HEK293 (cell line): ENCODE measurements around the gene FRMPD2.

Experiments used
- CTCF ChIA-PET: fragments of 350-600 bp; formaldehyde crosslinking; extraction: SDS; loops from one replicate; lab custom pipeline; 2021; ENCODE audit warnings: antibody characterized with exemption; lab: Yijun Ruan, JAX
- POLR2A ChIA-PET: fragments of 300-600 bp; formaldehyde crosslinking; extraction: SDS; loops from one replicate; lab custom pipeline; 2020; ENCODE audit warnings: antibody characterized with exemption, inconsistent platforms; lab: Yijun Ruan, JAX
- H3K27ac ChIP-seq: fragments of 200-500 bp; sonication (Bioruptor generic); 2 replicates; pipeline ENCODE4 v1.5.1; 2014; ENCODE audit warnings: low read depth, low read length, control low read depth, inconsistent platforms; ENCODE audit errors: extremely low read depth
- H3K36me3 ChIP-seq, 2 experiments: fragments of 200-500 bp in 1 of 2; sonication (Bioruptor generic) in 1 of 2; 1 replicate in 1 of 2; 2 replicates in 1 of 2; pipeline ENCODE4 v1.5.1; 2014 to 2017; ENCODE audit warnings: inconsistent platforms in 2 of 2, low read length in 2 of 2; ENCODE audit not compliant: control insufficient read depth in 2 of 2, insufficient read depth in 1 of 2
- H3K4me1 ChIP-seq: fragments of 200-500 bp; sonication (Bioruptor generic); 2 replicates; pipeline ENCODE4 v1.5.1; 2014; ENCODE audit warnings: mild to moderate bottlenecking, low read length, inconsistent platforms; ENCODE audit not compliant: control insufficient read depth, insufficient read depth
- H3K4me3 ChIP-seq: 2 replicates; pipeline ENCODE4 v1.5.1; 2011; ENCODE audit warnings: low read depth, mild to moderate bottlenecking, control low read depth, low read length, moderate library complexity
- H3K9me3 ChIP-seq: fragments of 200-500 bp; sonication (Bioruptor generic); 2 replicates; pipeline ENCODE4 v1.5.1; 2014; ENCODE audit warnings: low read depth, low read length, inconsistent platforms; ENCODE audit not compliant: control insufficient read depth, insufficient read depth
- AEBP2 ChIP-seq: fragments of 450-650 bp; formaldehyde crosslinking; IDR thresholded peaks from 2 replicates; pipeline ENCODE4 v1.5.1; 2016; ENCODE audit warnings: missing biosample characterization, missing genetic modification characterization, borderline replicate concordance
- KLF10 ChIP-seq: fragments of 450-650 bp; IDR thresholded peaks from 2 replicates; pipeline ENCODE4 v1.5.1; 2018; ENCODE audit warnings: missing biosample characterization, mild to moderate bottlenecking, missing genetic modification characterization
- KLF16 ChIP-seq: fragments of 450-650 bp; formaldehyde crosslinking; IDR thresholded peaks from 2 replicates; pipeline ENCODE4 v1.5.1; 2017; ENCODE audit warnings: missing biosample characterization, missing genetic modification characterization
- MYNN ChIP-seq: fragments of 450-650 bp; formaldehyde crosslinking; IDR thresholded peaks from 2 replicates; pipeline ENCODE4 v1.5.1; 2016; ENCODE audit warnings: missing biosample characterization, missing genetic modification characterization, borderline replicate concordance
- OVOL3 ChIP-seq: fragments of 450-650 bp; formaldehyde crosslinking; IDR thresholded peaks from 2 replicates; pipeline ENCODE4 v1.5.1; 2016; ENCODE audit warnings: missing biosample characterization, missing genetic modification characterization
- PATZ1 ChIP-seq: fragments of 450-650 bp; formaldehyde crosslinking; IDR thresholded peaks from 2 replicates; pipeline ENCODE4 v1.5.1; 2016; ENCODE audit warnings: missing biosample characterization, missing genetic modification characterization
- PBX3 ChIP-seq: sonication (generic); formaldehyde crosslinking; IDR thresholded peaks from 2 replicates; pipeline ENCODE4 v1.8.1; 2022; ENCODE audit warnings: mild to moderate bottlenecking, moderate library complexity, missing genetic modification reagents
- TCF7L2 ChIP-seq: IDR thresholded peaks from 2 replicates; pipeline ENCODE4 v1.6.1; 2011; ENCODE audit warnings: low read depth, mild to moderate bottlenecking, inconsistent platforms, low read length, moderate library complexity, borderline replicate concordance
- ZBTB17 ChIP-seq: fragments of 450-650 bp; formaldehyde crosslinking; IDR thresholded peaks from 2 replicates; pipeline ENCODE4 v1.5.1; 2016; ENCODE audit warnings: missing biosample characterization, missing genetic modification characterization
- ZBTB7A ChIP-seq: fragments of 450-650 bp; formaldehyde crosslinking; IDR thresholded peaks from 2 replicates; pipeline ENCODE4 v1.5.1; 2016; ENCODE audit warnings: low read depth, missing biosample characterization, missing genetic modification characterization
- ZNF138 ChIP-seq: fragments of 450-650 bp; formaldehyde crosslinking; IDR thresholded peaks from 2 replicates; pipeline ENCODE4 v1.5.1; 2016; ENCODE audit warnings: missing biosample characterization, missing genetic modification characterization, borderline replicate concordance
- ZNF146 ChIP-seq: fragments of 450-650 bp; formaldehyde crosslinking; IDR thresholded peaks from 2 replicates; pipeline ENCODE4 v1.5.1; 2016; ENCODE audit warnings: missing biosample characterization, missing genetic modification characterization
- ZNF174 ChIP-seq: fragments of 450-650 bp; formaldehyde crosslinking; IDR thresholded peaks from 2 replicates; pipeline ENCODE4 v1.5.0; 2017; ENCODE audit warnings: missing biosample characterization, mild to moderate bottlenecking, missing genetic modification characterization
- ZNF202 ChIP-seq: fragments of 450-650 bp; formaldehyde crosslinking; IDR thresholded peaks from 2 replicates; pipeline ENCODE4 v1.5.1; 2016; ENCODE audit warnings: missing biosample characterization, missing genetic modification characterization, borderline replicate concordance
- ZNF280C ChIP-seq: fragments of 450-650 bp; formaldehyde crosslinking; IDR thresholded peaks from 2 replicates; pipeline ENCODE4 v1.5.1; 2016; ENCODE audit warnings: missing biosample characterization, missing genetic modification characterization
- ZNF292 ChIP-seq: fragments of 450-650 bp; formaldehyde crosslinking; IDR thresholded peaks from 2 replicates; pipeline ENCODE4 v1.5.1; 2016; ENCODE audit warnings: low read depth, missing biosample characterization, missing genetic modification characterization, borderline replicate concordance
- ZNF354C ChIP-seq: fragments of 450-650 bp; formaldehyde crosslinking; IDR thresholded peaks from 2 replicates; pipeline ENCODE4 v1.5.1; 2016; ENCODE audit warnings: missing biosample characterization, missing genetic modification characterization, low read depth, borderline replicate concordance
- ZNF404 ChIP-seq: fragments of 450-650 bp; formaldehyde crosslinking; IDR thresholded peaks from 2 replicates; pipeline ENCODE4 v1.5.1; 2017; ENCODE audit warnings: missing biosample characterization, missing genetic modification characterization
- ZNF433 ChIP-seq: fragments of 450-650 bp; formaldehyde crosslinking; IDR thresholded peaks from 2 replicates; pipeline ENCODE4 v1.5.1; 2016; ENCODE audit warnings: missing biosample characterization, missing genetic modification characterization, low read depth
- ZNF580 ChIP-seq: fragments of 450-650 bp; formaldehyde crosslinking; IDR thresholded peaks from 2 replicates; pipeline ENCODE4 v1.5.1; 2016; ENCODE audit warnings: missing biosample characterization, missing genetic modification characterization
- ZNF585B ChIP-seq: fragments of 450-650 bp; formaldehyde crosslinking; IDR thresholded peaks from 2 replicates; pipeline ENCODE4 v1.5.1; 2016; ENCODE audit warnings: missing biosample characterization, missing genetic modification characterization
- ZNF610 ChIP-seq: fragments of 450-650 bp; formaldehyde crosslinking; IDR thresholded peaks from 2 replicates; pipeline ENCODE4 v1.5.1; 2016; ENCODE audit warnings: missing biosample characterization, missing genetic modification characterization, borderline replicate concordance
- ZNF624 ChIP-seq: fragments of 450-650 bp; formaldehyde crosslinking; IDR thresholded peaks from 2 replicates; pipeline ENCODE4 v1.5.1; 2017; ENCODE audit warnings: missing biosample characterization, missing genetic modification characterization
- ZNF701 ChIP-seq: fragments of 450-650 bp; formaldehyde crosslinking; IDR thresholded peaks from 2 replicates; pipeline ENCODE4 v1.5.1; 2016; ENCODE audit warnings: missing biosample characterization, missing genetic modification characterization
- ZNF76 ChIP-seq: fragments of 450-650 bp; formaldehyde crosslinking; IDR thresholded peaks from 2 replicates; pipeline ENCODE4; 2016; ENCODE audit warnings: low read depth, missing biosample characterization, missing genetic modification characterization, borderline replicate concordance
- ZNF792 ChIP-seq: fragments of 450-650 bp; formaldehyde crosslinking; IDR thresholded peaks from 2 replicates; pipeline ENCODE4 v1.5.1; 2016; ENCODE audit warnings: missing biosample characterization, missing genetic modification characterization
- ZXDB ChIP-seq: fragments of 450-650 bp; formaldehyde crosslinking; IDR thresholded peaks from 2 replicates; pipeline ENCODE4 v1.5.1; 2016; ENCODE audit warnings: missing biosample characterization, missing genetic modification characterization

The FRMPD2 gene

GRCh38 chr10:48199580-48200377 lies 74.7 kb downstream of the FRMPD2 start (continued):
- no peak for TF ChIP-seq TCF7L2
- TF ChIP-seq ZNF433 (tag by site-specific recombination) = 0 out of 2 replicates have a peak, but pooled peaks have one; percentile 34
- no peak for TF ChIP-seq ZNF792 (tag by site-specific recombination)
- TF ChIP-seq OVOL3 (tag by site-specific recombination) = no peak
- no peak for TF ChIP-seq PBX3 (CRISPR knock-in tag)
- no peak for TF ChIP-seq ZNF701 (tag by site-specific recombination)
- TF ChIP-seq ZNF174 (tag by site-specific recombination) = no peak
- TF ChIP-seq ZNF146 (tag by site-specific recombination) = no peak
- TF ChIP-seq KLF16 = no peak
- peak; percentile 72; the same call in 1 of the 2 replicates for TF ChIP-seq ZXDB (tag by site-specific recombination)
- peak; percentile 74; the same call in 1 of the 2 replicates for TF ChIP-seq ZNF202
- TF ChIP-seq KLF10 = no peak
- TF ChIP-seq ZBTB17 (tag by site-specific recombination) = no peak
- no peak for TF ChIP-seq ZNF624 (tag by site-specific recombination)
- 0 out of 2 replicates have a peak, but pooled peaks have one; percentile 30 for TF ChIP-seq ZNF404 (tag by site-specific recombination)
- TF ChIP-seq AEBP2 = 0 out of 2 replicates have a peak, but pooled peaks have one; percentile 56
- TF ChIP-seq PATZ1 (tag by site-specific recombination) = no peak
- no peak for TF ChIP-seq ZNF292 (tag by site-specific recombination)
- TF ChIP-seq ZNF585B = no peak
- no peak for TF ChIP-seq ZNF580 (tag by site-specific recombination)

- ChIA-PET POLR2A (no interaction called here), CTCF (interaction anchor here (2.1 kb wide), 1 partner anchor 17 kb away, joined by 8 read pairs; no protein-coding TSS in a partner anchor)
- H3K36me3 ChIP-seq = no peaks in the 10 kb centered on the region
- no peak overlapping the region for H3K4me3 ChIP-seq
- H3K9me3 ChIP-seq = no peaks in the 10 kb centered on the region; the same call in 1 of the 2 replicates
- H3K27ac ChIP-seq = no peak overlapping the region
- no peaks in the 10 kb centered on the region for H3K4me1 ChIP-seq
- TF ChIP-seq ZNF76 (tag by site-specific recombination) (no peak), ZBTB7A (tag by site-specific recombination) (no peak), ZNF354C (tag by site-specific recombination) (no peak), ZNF280C (no peak), ZNF138 (no peak), MYNN (no peak), ZNF610 (tag by site-specific recombination) (no peak)
Observed at GRCh38 chr10:48197236-48197899, 77.1 kb downstream of the FRMPD2 start.
